ENCODE measurements around the gene MRO. TPM values are rescaled to one million over a fixed set of nuclear protein-coding genes. Genes with fewer than 3 reads are reported as not detected.
"Not testable (repeated sequence)": the region's sequence is repeated elsewhere in the genome, so short reads cannot be mapped to it uniquely, and the experiment has no call there.

The MRO gene
- total and polyA plus RNA-seq, 11 donors: 0.19 to 6.9 (median 1.6) TPM

GRCh38 chr18:50790241-50790640 lies 29.6 kb downstream of the MRO start:
- Histone ChIP-seq H3K36me3 (no peaks in the 10 kb centered on the region), H3K9me3 (no peaks in the 10 kb centered on the region), H3K27ac (no peak overlapping the region), H3K4me3 (no peak overlapping the region), H3K4me1 (no peaks in the 10 kb centered on the region), H3K27me3 (peaks cover 0 to 9% (median 0%) of the 10 kb centered on the region in 9 donors)
- intact Hi-C loops (cut with DNase I): no loop called here
- DNase-seq (no peak), ATAC-seq (no peak)
- TF ChIP-seq POLR2A (IDR thresholded peaks at IDR 0.05) (no peak), CTCF (IDR thresholded peaks at IDR 0.05) (no peak)
- WGBS, 4 donors: 73 to 84% (median 79%) methylated on average over 4 of the region's 4 CpGs

GRCh38 chr18:50788284-50788683 lies 31.5 kb downstream of the MRO start:
- Histone ChIP-seq H3K36me3 (no peaks in the 10 kb centered on the region), H3K27me3 (no peaks in the 10 kb centered on the region), H3K4me3 (no peak overlapping the region), H3K27ac (no peak overlapping the region), H3K9me3 (no peaks in the 10 kb centered on the region), H3K4me1 (no peaks in the 10 kb centered on the region)
- intact Hi-C loops (cut with DNase I): loop anchor here in 3 of 10 donors (10.0 kb wide), 2 partner anchors 103 to 133 kb away; no protein-coding TSS in a partner anchor
- 54 to 82% (median 73%) methylated on average over 6 of the region's 6 CpGs for WGBS, 4 donors
- TF ChIP-seq CTCF (IDR thresholded peaks at IDR 0.05) (no peak), POLR2A (IDR thresholded peaks at IDR 0.05) (no peak)
- no peak for DNase-seq
- ATAC-seq: no peak

GRCh38 chr18:50786864-50787263 lies 33.0 kb downstream of the MRO start:
- no peak for TF ChIP-seq POLR2A (IDR thresholded peaks at IDR 0.05)
- no peak for TF ChIP-seq CTCF (IDR thresholded peaks at IDR 0.05)
- Histone ChIP-seq H3K27me3 (no peaks in the 10 kb centered on the region), H3K36me3 (no peaks in the 10 kb centered on the region), H3K9me3 (no peaks in the 10 kb centered on the region), H3K4me3 (no peak overlapping the region), H3K27ac (no peak overlapping the region), H3K4me1 (no peaks in the 10 kb centered on the region)
- 77 to 85% (median 79%) methylated on average over 3 of the region's 3 CpGs for WGBS, 4 donors
- no peak for ATAC-seq
- intact Hi-C loops (cut with DNase I): loop anchor here in 5 of 10 donors (1.0 to 10.0 kb wide), 4 partner anchors 102 to 280 kb away; no protein-coding TSS in a partner anchor
- DNase-seq: no peak

DNA sequence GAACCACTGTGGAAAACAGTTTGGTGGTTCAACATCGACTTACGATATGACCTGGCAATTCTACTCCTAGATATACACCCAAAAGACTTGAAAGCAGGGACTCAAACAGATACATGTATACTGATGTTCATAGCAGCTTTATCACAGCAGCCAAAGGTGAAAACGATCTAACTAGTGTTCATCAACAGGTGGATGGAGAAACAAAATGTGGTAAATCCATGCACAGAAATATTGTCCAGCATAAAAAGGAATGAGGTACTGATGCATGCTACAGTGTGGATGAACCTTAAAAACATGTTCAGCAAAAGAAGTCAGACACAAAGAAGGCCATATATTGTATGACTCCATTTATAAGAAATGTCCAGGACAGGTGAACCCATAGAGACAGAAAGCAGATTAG lies 36.3 kb downstream of the MRO start:
- WGBS, 4 donors: 58 to 81% (median 59%) methylated on average over 3 of the region's 3 CpGs
- ATAC-seq (no peak), DNase-seq (no peak)
- H3K27me3 ChIP-seq: no peaks in the 10 kb centered on the region
- H3K4me3 ChIP-seq: no peak overlapping the region
- H3K9me3 ChIP-seq: no peaks in the 10 kb centered on the region
- TF ChIP-seq CTCF (IDR thresholded peaks at IDR 0.05) (no peak), POLR2A (IDR thresholded peaks at IDR 0.05) (no peak)
- no peak overlapping the region for H3K27ac ChIP-seq
- H3K4me1 ChIP-seq: no peaks in the 10 kb centered on the region
- H3K36me3 ChIP-seq: no peaks in the 10 kb centered on the region
- intact Hi-C loops (cut with DNase I): loop anchor here in 5 of 10 donors (5.0 to 10.0 kb wide), 3 partner anchors 99 to 276 kb away; no protein-coding TSS in a partner anchor

DNA sequence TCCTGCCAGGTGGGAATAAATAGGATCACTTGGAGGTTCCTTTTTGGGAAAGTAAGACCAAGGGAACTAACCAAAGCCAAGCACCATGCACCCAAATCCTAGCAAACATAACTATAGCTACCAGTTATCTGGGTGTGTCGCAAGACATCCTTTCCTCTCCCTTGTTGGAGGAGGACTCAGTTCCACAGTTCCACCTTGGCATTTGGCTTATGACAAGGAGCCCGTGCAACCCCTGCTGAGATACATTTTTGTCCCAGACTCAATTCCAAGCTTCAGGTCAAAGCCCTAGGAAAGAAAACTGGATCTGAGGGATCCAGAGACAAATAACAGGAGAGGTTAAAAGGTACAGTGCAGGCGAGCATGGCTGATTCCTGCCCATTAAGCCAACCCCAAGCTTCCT lies 40.8 kb downstream of the MRO start:
- WGBS, 4 donors: 72 to 83% (median 82%) methylated on average over 3 of the region's 3 CpGs
- DNase-seq; H3K4me3 ChIP-seq; H3K36me3 ChIP-seq; H3K9me3 ChIP-seq; H3K27ac ChIP-seq; H3K27me3 ChIP-seq; ATAC-seq; H3K4me1 ChIP-seq; intact Hi-C loops (cut with DNase I): not testable (repeated sequence)
